Colonic mucosa (tissue), 4 donors: ENCODE data around the gene ARL13A. TPM values are rescaled to one million over a fixed set of nuclear protein-coding genes. Genes with fewer than 3 reads are reported as not detected.

Source experiments
- DNase-seq: peaks from one replicate; pipeline ENCODE4 v3.0.0-alpha.2; 2020
- H3K27ac ChIP-seq: fragments of 200-600 bp; one replicate; pipeline ENCODE4 v1.8.0; 2021
- H3K27me3 ChIP-seq: fragments of 200-600 bp; one replicate; pipeline ENCODE4 v1.8.0; 2021
- H3K36me3 ChIP-seq: fragments of 200-600 bp; one replicate; pipeline ENCODE4 v1.8.0; 2021
- H3K4me1 ChIP-seq: fragments of 200-600 bp; one replicate; pipeline ENCODE4 v1.8.0; 2021; ENCODE audit warnings: mild to moderate bottlenecking
- H3K4me3 ChIP-seq: fragments of 200-600 bp; one replicate; pipeline ENCODE4 v1.8.0; 2021
- H3K9ac ChIP-seq, 2 donors: one replicate each; pipeline ENCODE4 v1.7.0; 2013; ENCODE audit warnings: control low read depth in 2 of 2, low read depth in 2 of 2, low read length in 2 of 2
- H3K9me3 ChIP-seq: fragments of 200-600 bp; one replicate; pipeline ENCODE4 v1.8.0; 2021
- CTCF ChIP-seq: fragments of 200-600 bp; IDR thresholded peaks from one replicate; pipeline ENCODE4 v1.8.0; 2022; ENCODE audit warnings: antibody characterized with exemption, mild to moderate bottlenecking
- intact Hi-C: fragments of 100-400 bp; cut with DNase I; formaldehyde crosslinking; loops from one replicate; pipeline ENCODE4 v1.14.1; 2022
- total RNA-seq, 2 donors: library from RNA; stranded (reverse); fragmentation: NEBNext Ultra II Directional in 1 of 2; extraction: Animal tissue kit (Norgen Biotek cat#: 25700) in 1 of 2; gene quantifications; one replicate each; pipeline ENCODE4 v1.2.1, GENCODE V29; 2021
- donor health status: healthy.
- donor health status: DM: no; HTN: no; CAD: no.
- donor health status: DM: no; HTN: no; CAD: no.

Gene ARL13A
- total RNA-seq, 2 donors from 2014 or later = not detected

- Histone ChIP-seq H3K4me1 (no peaks in the 10 kb centered on the region), H3K36me3 (no peaks in the 10 kb centered on the region), H3K27ac (no peak overlapping the region), H3K4me3 (no peak overlapping the region), H3K27me3 (no peaks in the 10 kb centered on the region), H3K9me3 (no peaks in the 10 kb centered on the region), H3K9ac (no peak overlapping the region)
- intact Hi-C loops = no loop called here
- no peak for DNase-seq
- TF ChIP-seq CTCF = no peak
Observed at GRCh38 chrX:101025126-101025525, 55.6 kb downstream of the ARL13A start.

- H3K9ac ChIP-seq = no peak overlapping the region
- no peak overlapping the region for H3K27ac ChIP-seq
- intact Hi-C loops = no loop called here
- H3K27me3 ChIP-seq = no peaks in the 10 kb centered on the region
- no peaks in the 10 kb centered on the region for H3K4me1 ChIP-seq
- H3K4me3 ChIP-seq = no peak overlapping the region
- no peak for TF ChIP-seq CTCF
- no peaks in the 10 kb centered on the region for H3K9me3 ChIP-seq
- no peak for DNase-seq
- H3K36me3 ChIP-seq = no peaks in the 10 kb centered on the region
Observed at GRCh38 chrX:101028562-101028961, 59.1 kb downstream of the ARL13A start.

- no peak for TF ChIP-seq CTCF
- intact Hi-C loops = no loop called here
- DNase-seq = no peak
- H3K27ac ChIP-seq = no peak overlapping the region
- no peak overlapping the region for H3K9ac ChIP-seq
- H3K9me3 ChIP-seq = no peaks in the 10 kb centered on the region
- no peaks in the 10 kb centered on the region for H3K36me3 ChIP-seq
- no peaks in the 10 kb centered on the region for H3K4me1 ChIP-seq
- H3K27me3 ChIP-seq = no peaks in the 10 kb centered on the region
- H3K4me3 ChIP-seq = no peak overlapping the region
Observed at GRCh38 chrX:101029665-101030064, 60.2 kb downstream of the ARL13A start.

GRCh38 chrX:101037231-101037630 lies 67.7 kb downstream of the ARL13A start:
- Histone ChIP-seq H3K4me3 (no peak overlapping the region), H3K9me3 (no peaks in the 10 kb centered on the region), H3K4me1 (no peaks in the 10 kb centered on the region), H3K27me3 (no peaks in the 10 kb centered on the region), H3K36me3 (no peaks in the 10 kb centered on the region), H3K27ac (no peak overlapping the region), H3K9ac (no peak overlapping the region)
- intact Hi-C loops = no loop called here
- DNase-seq = no peak
- TF ChIP-seq CTCF = no peak

GRCh38 chrX:101040197-101040596 lies 70.7 kb downstream of the ARL13A start:
- Histone ChIP-seq H3K4me1 (no peaks in the 10 kb centered on the region), H3K9me3 (no peaks in the 10 kb centered on the region), H3K4me3 (no peak overlapping the region), H3K9ac (no peak overlapping the region), H3K27ac (no peak overlapping the region), H3K27me3 (no peaks in the 10 kb centered on the region), H3K36me3 (no peaks in the 10 kb centered on the region)
- no peak for DNase-seq
- TF ChIP-seq CTCF = no peak
- intact Hi-C loops = no loop called here

Other genes starting within 250 kb of the ARL13A start
- gene SYTL4, start 237.6 kb upstream of the ARL13A start, total RNA-seq = 10 to 100 TPM; 30.4 to 30.7 TPM
- 10 to 100 TPM; 21.8 to 32.2 TPM for gene CSTF2, start 149.3 kb upstream of the ARL13A start, total RNA-seq
- 100 to 1,000 TPM in 1 of 2 donors, 10 to 100 TPM in 1; 84.6 to 128 TPM for gene NOX1, start 95.3 kb upstream of the ARL13A start, total RNA-seq
- gene XKRX, start 40.8 kb upstream of the ARL13A start, total RNA-seq = 1 to 10 TPM; 1.0 to 2.7 TPM
- gene TRMT2B, start 82.4 kb downstream of the ARL13A start, total RNA-seq = 10 to 100 TPM; 19.0 to 24.8 TPM
- 1 to 10 TPM in 1 of 2 donors, under 1 TPM in 1; 0.96 to 3.9 TPM for gene TMEM35A, start 109.2 kb downstream of the ARL13A start, total RNA-seq
- 10 to 100 TPM in 1 of 2 donors, 1 to 10 TPM in 1; 5.3 to 16.1 TPM for gene CENPI, start 128.5 kb downstream of the ARL13A start, total RNA-seq